GM18868 (cell line): ENCODE measurements around the gene ACTR2.
"Not testable (repeated sequence)": the region's sequence is repeated elsewhere in the genome, so short reads cannot be mapped to it uniquely, and the experiment has no call there.

Experiments
- ATAC-seq: cut with Tn5 transposase; IDR thresholded peaks from one replicate; pipeline ENCODE4 v1.9.1; 2021; ENCODE audit warnings: mild to moderate bottlenecking, moderate library complexity; ENCODE audit not compliant: unreplicated experiment

Gene ACTR2

DNA sequence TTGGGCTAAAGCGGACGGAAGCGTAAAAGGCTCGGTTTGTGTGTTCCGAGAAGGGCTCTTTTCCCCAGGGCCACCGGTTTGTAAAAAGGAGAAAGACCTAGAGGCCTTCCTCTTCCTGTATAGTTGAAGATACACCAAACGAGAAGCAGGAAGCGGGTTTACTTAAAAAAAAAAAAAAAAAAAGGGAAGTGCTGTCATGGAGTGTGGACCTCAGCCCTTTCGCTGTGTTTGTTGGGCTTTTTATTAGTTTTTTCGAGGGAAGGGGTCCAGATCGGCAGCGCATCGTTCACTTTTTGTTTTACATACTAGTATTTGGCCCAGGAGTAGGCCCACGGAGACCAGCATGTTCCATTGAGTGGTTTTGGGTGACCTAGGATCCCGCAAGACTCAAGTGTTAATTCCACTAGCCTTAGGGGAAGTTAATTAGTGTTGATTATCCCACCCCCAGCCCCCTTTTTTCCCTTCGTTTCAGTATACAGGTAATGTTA, 676 bp downstream of the ACTR2 start:
- ATAC-seq = peak; percentile 31

GRCh38 chr2:65231121-65231520, 3.5 kb downstream of the ACTR2 start:
- no peak for ATAC-seq

DNA sequence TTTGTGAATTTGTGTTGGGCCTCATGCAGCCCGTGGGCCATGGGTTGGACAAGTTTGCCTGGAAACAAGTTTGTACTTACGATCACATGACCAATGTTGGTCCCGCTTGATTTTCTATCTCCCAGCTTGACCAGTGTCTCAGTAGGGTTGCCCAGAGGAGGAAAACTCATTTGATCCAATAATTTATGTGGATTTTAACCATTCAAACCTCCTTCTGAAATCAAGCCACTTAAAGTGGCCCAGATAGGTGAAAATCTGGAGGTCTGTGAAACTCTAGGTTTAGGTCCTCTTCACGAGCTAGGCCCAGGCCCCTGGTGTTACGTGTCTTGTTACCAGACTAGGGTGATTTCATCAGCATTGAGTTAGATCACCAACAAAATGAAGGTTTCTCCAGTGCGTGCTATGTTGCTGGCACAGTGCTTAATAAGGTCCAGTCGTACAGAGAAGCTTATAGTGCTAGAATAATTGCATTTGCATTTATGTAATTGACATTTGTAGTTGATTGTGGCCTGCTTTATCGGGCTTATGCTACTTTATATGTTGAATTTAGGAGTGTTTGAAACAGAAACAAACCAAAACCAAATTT, 4.4 kb downstream of the ACTR2 start:
- ATAC-seq = no peak

DNA sequence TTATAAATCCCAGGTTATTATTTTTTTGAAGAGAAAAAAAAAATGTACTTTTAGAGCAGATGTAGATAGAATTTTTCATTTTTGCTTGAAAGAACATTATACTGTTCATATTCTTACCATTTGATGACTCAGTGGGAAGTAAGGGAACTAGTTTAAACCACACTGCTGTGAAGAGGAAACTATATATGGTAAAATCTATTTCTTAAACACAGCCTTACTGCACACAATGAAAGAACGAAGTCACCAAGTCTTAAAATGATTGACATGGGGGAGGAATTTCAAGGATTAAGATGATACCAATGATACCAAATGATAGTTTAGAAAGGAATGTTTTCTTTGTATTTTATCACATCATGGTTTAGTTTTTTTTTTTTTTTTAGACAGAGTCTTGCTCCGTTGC, 5.0 kb downstream of the ACTR2 start:
- ATAC-seq = peak; percentile 53

DNA sequence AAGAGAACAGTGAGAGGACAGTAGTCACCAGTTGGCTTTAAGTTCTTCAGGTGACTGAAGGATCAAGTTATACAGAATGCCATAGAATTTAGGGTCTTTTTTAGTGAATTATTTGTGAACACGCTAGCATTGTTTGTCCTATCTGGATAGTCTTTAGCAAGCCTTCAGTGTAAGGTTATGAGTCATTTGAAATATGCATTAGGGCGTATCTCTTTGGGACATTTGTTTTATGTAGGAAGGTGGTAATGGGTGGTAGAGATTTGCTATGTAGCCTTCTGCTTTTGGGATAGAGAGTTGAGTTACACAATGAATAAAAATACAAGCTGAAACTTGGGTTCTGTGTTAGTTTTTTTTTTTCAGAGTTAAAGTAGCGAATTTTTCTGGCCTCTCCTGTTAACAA, 13.0 kb downstream of the ACTR2 start:
- no peak for ATAC-seq

DNA sequence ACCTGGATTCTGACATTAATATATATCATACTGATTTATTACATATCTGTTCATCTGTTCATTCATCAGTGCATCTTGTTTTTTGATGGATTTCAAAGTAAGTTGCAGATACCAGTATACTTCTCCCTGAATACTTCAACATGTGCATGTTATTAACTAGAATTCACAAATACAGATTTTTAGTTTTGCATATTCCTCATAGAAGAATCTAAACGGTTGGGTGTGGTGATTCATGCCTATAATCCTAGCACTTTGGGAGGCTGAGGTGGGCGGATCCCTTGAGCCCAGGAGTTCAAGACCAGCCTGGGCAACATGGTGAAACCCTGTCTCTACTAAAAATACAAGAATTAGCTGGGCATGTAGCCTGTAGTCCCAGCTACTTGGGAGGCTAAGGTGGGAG, 16.8 kb downstream of the ACTR2 start:
- not testable (repeated sequence) for ATAC-seq

GRCh38 chr2:65252640-65253039, 25.0 kb downstream of the ACTR2 start:
- ATAC-seq = no peak

GRCh38 chr2:65255356-65255755, 27.7 kb downstream of the ACTR2 start:
- no peak for ATAC-seq

- no peak for ATAC-seq
These were observed 28.4 kb downstream of the ACTR2 start for GRCh38 chr2:65256054-65256453.

DNA sequence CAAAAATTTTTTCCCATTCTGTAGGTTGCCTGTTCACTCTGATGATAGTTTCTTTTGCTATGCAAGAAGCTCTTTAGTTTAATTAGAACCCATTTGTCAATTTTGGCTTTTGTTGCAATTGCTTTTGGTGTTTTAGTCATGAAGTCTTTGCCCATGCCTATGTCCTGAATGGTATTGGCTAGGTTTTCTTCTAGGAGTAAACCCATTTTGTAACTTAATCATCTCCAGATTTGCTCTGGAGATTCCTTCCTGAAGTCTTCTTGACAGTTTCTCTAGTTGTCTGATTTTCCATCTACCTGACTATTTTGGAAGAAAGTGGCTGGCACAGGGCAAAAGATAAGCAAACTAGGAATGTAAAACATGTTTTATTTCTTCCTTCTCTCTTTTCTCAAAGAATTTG, 30.2 kb downstream of the ACTR2 start:
- ATAC-seq = not testable (repeated sequence)

- no peak for ATAC-seq
These were observed 34.0 kb downstream of the ACTR2 start for GRCh38 chr2:65261676-65262075.

DNA sequence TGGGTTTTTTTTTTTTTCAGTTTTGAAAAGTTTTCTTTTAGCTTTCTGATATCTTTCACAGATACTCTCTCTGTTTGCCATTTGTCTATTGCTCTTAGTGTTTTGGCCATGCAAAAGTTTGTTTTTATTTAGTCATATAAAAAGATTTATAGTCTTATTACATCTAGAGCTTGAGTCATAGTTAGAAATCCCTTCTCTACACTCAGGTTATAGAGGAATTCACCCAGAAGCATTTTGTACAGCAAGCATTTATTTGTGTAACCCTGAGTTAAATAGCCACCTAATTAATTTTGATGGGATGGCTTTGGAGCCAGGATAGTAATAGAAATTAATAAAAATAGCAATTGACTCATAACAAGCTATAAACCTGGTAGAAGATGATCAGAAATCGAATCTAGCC, 35.6 kb downstream of the ACTR2 start:
- no peak for ATAC-seq

- ATAC-seq = no peak
These were observed 36.4 kb downstream of the ACTR2 start for GRCh38 chr2:65263986-65264385.

DNA sequence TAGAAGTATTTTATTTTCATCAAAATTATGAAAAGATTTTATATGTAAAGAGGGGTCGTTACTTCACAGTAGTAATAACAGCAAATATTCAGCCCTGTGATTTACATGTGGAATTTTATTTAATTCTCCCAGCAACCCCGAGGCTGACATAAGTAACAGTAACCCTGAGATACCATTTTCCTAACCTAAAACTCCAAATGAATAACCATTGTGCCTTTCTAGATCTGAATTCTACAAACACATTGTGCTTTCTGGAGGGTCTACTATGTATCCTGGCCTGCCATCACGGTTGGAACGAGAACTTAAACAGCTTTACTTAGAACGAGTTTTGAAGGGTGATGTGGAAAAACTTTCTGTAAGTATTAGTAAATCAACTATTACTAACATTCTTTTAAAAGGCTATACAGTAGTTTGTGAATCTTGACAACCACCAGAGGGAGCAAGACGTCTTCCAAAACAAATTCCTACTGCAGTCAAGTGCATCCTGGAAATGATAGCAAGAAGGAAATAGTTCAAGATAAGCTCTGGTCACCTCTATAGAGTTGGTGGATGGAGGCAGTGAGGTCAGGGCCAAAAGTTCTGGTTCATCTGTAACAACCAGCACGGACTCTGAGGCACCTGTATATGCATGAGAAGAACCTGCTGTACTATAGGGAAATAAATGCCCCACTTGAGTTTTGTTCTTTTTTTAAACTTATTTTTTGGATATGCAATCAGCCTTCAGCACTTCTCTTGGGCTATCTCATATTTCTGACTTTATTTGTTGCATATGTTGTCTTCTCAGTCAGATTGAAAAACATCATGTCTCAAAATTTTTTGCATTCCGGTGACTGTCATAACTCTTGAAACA, 37.4 kb downstream of the ACTR2 start:
- ATAC-seq = no peak

- no peak for ATAC-seq
These were observed 38.0 kb downstream of the ACTR2 start for GRCh38 chr2:65265671-65266045.

GRCh38 chr2:65267008-65267407, 39.4 kb downstream of the ACTR2 start:
- ATAC-seq = no peak

GRCh38 chr2:65268957-65269356, 41.3 kb downstream of the ACTR2 start:
- no peak for ATAC-seq

- ATAC-seq = no peak
These were observed 45.7 kb downstream of the ACTR2 start for GRCh38 chr2:65273344-65273743.

- no peak for ATAC-seq
These were observed 47.7 kb downstream of the ACTR2 start for GRCh38 chr2:65275141-65275915.

DNA sequence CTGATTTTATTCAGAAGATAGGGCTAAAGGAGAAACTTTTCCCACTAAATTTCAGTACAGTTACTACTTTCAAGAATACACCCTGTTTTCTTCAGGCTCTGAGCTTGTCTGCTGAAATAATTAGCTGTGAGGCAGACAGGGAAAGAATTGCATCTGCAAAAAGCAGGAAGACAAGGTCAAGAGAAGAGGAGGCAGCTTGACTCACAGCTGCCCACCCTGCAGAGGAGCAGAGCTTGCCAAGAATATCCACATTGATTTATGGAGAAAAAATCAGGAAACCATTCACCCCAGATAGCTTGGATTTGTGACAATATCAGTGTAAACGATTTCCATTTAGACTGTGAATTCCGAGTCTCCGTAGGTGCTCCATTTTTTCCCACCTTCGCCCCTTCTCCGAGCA, 49.0 kb downstream of the ACTR2 start:
- no peak for ATAC-seq

DNA sequence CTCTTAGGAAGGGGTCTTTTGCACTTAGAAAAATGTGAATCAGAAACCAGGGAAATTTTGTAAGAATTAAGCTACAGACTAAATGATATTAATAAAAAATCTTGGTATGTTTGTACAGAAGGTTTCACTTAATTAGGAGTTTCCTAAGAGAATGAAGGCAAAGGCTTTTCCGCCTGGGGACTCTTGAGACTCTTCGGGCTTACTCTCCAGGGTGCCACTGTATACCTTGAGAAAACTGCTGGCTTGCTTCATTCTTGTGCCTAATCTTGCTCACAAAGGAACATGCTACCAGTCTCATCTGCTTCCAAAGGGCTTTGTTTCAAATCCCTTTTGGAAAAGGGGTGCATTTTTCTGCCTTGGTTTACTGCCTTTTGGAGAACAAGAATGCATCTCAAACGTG, 49.5 kb downstream of the ACTR2 start:
- no peak for ATAC-seq
